Left lobe of liver (tissue), 2 donors: ENCODE measurements around the gene HACE1. TPM values are rescaled to one million over a fixed set of nuclear protein-coding genes. Genes with fewer than 3 reads are reported as not detected.
"Not testable (repeated sequence)": the region's sequence is repeated elsewhere in the genome, so short reads cannot be mapped to it uniquely, and the experiment has no call there.

Experiments used
- ATAC-seq: fragments of 200-7000 bp; cut with Tn5 transposase; one replicate; pipeline ENCODE4 v1.9.1; 2020; ENCODE audit warnings: mild to moderate bottlenecking, moderate library complexity
- DNase-seq: peaks from one replicate; pipeline ENCODE4 v3.0.0-alpha.2; 2020; ENCODE audit warnings: low spot score
- total RNA-seq: library from RNA; stranded (reverse); gene quantifications from one replicate; pipeline ENCODE4 v1.2.1, GENCODE V29; 2021
- donor health status: DM: no; HTN: no; CAD: no; lungs with moderate emphysema.
- donor health status: DM: no; HTN: yes; CAD: no.

Gene HACE1
- 3.1 TPM for total RNA-seq

- DNase-seq = peak; percentile 88
- peak; percentile 99 for ATAC-seq
These were observed at the start of gene HACE1 for GRCh38 chr6:104859225-104860146. TSS of gene HACE1 (minus strand) at chr6:104859919. CDS start at chr6:104859642, 277 bp downstream.

GRCh38 chr6:104908888-104909525 is 49.3 kb upstream of the HACE1 start:
- DNase-seq (no peak), ATAC-seq (no peak)

- DNase-seq (no peak), ATAC-seq (no peak)
These were observed 48.5 kb upstream of the HACE1 start for GRCh38 chr6:104908031-104908887.

GRCh38 chr6:104898893-104899292 is 39.2 kb upstream of the HACE1 start:
- not testable (repeated sequence) for ATAC-seq, DNase-seq

GRCh38 chr6:104896914-104897313 is 37.2 kb upstream of the HACE1 start:
- no peak for ATAC-seq
- DNase-seq = no peak

GRCh38 chr6:104888066-104888465 is 28.3 kb upstream of the HACE1 start:
- ATAC-seq (no peak), DNase-seq (no peak)

- ATAC-seq (peak; percentile 81), DNase-seq (no peak)
These were observed 27.6 kb upstream of the HACE1 start for GRCh38 chr6:104887350-104887749.

GRCh38 chr6:104885518-104886043 is 25.9 kb upstream of the HACE1 start:
- no peak for DNase-seq
- no peak for ATAC-seq

- DNase-seq = no peak
- ATAC-seq = no peak
These were observed 25.3 kb upstream of the HACE1 start for GRCh38 chr6:104884867-104885517.

- DNase-seq (no peak), ATAC-seq (no peak)
These were observed 22.4 kb upstream of the HACE1 start for GRCh38 chr6:104881964-104882668.

- ATAC-seq = no peak
- DNase-seq = no peak
These were observed 2.7 kb upstream of the HACE1 start for GRCh38 chr6:104862456-104862855.

- ATAC-seq (no peak), DNase-seq (no peak)
These were observed 502 bp upstream of the HACE1 start for GRCh38 chr6:104860221-104860620.

GRCh38 chr6:104858642-104859041 is 1.1 kb downstream of the HACE1 start:
- ATAC-seq = no peak
- DNase-seq = no peak

GRCh38 chr6:104855507-104855906 is 4.2 kb downstream of the HACE1 start:
- ATAC-seq (no peak), DNase-seq (no peak)

GRCh38 chr6:104847721-104848120 is 12.0 kb downstream of the HACE1 start:
- DNase-seq, ATAC-seq: not testable (repeated sequence)

GRCh38 chr6:104843229-104843628 is 16.5 kb downstream of the HACE1 start:
- no peak for ATAC-seq
- DNase-seq = no peak

- no peak for DNase-seq
- ATAC-seq = no peak
These were observed 22.6 kb downstream of the HACE1 start for GRCh38 chr6:104837158-104837557.

- not testable (repeated sequence) for DNase-seq, ATAC-seq
These were observed 23.2 kb downstream of the HACE1 start for GRCh38 chr6:104836479-104837020.

- DNase-seq (no peak), ATAC-seq (no peak)
These were observed 23.9 kb downstream of the HACE1 start for GRCh38 chr6:104835782-104836181.
